ENCODE measurements around the gene CLEC2D. TPM values are rescaled to one million over a fixed set of nuclear protein-coding genes. Genes with fewer than 3 reads are reported as not detected.

CLEC2D gene, protein sequence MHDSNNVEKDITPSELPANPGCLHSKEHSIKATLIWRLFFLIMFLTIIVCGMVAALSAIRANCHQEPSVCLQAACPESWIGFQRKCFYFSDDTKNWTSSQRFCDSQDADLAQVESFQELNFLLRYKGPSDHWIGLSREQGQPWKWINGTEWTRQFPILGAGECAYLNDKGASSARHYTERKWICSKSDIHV
- 10 to 100 TPM in 2 of 8 experiments, 1 to 10 TPM in 6; 1.8 to 22.5 (median 2.8) TPM for total RNA-seq

GRCh38 chr12:9669534-9669933 is at the start of gene CLEC2D:
Gene CLEC2D, plus strand, starts transcription at chr12:9669713. Its CDS starts 22 bp downstream, at chr12:9669735.
- H3K4me1 ChIP-seq (replicated peaks in 1 of 2) = no peaks in the 10 kb centered on the region
- in situ Hi-C loops (cut with MboI; ENCODE audit: low pct_unique_long_range_greater_than_20kb in 2 of 9, low sequenced_read_pairs in 9 of 9, unreplicated experiment in 9 of 9) = no loop called here
- ATAC-seq (replicated peaks in 6 of 8) = no peak
- WGBS, 10 experiments = 67 to 94% (median 89%) methylated on average over 2 to 4 of the region's 4 CpGs; no CpG with 5 or more reads in 2 of the 10 experiments
- H3K27ac ChIP-seq = no peak within 1 kb of the TSS
- no peak within 1 kb of the TSS for H3K4me3 ChIP-seq

GRCh38 chr12:9625019-9625418 is 44.5 kb upstream of the CLEC2D start:
- peak in 1 of 8 experiments; percentile 31 for ATAC-seq (replicated peaks in 6 of 8)
- Histone ChIP-seq H3K27ac (no peak overlapping the region), H3K4me1 (replicated peaks in 1 of 2) (no peaks in the 10 kb centered on the region), H3K4me3 (no peak overlapping the region)
- 47 to 100% (median 86%) methylated on average over 1 to 3 of the region's 3 CpGs; no CpG with 5 or more reads in 2 of the 10 experiments for WGBS, 10 experiments
- in situ Hi-C loops (cut with MboI; ENCODE audit: low pct_unique_long_range_greater_than_20kb in 2 of 9, low sequenced_read_pairs in 9 of 9, unreplicated experiment in 9 of 9) = no loop called here

- no peak overlapping the region for H3K4me3 ChIP-seq
- in situ Hi-C loops (cut with MboI; ENCODE audit: low pct_unique_long_range_greater_than_20kb in 2 of 9, low sequenced_read_pairs in 9 of 9, unreplicated experiment in 9 of 9) = no loop called here
- H3K4me1 ChIP-seq (replicated peaks in 1 of 2) = no peaks in the 10 kb centered on the region
- no peak overlapping the region for H3K27ac ChIP-seq
- ATAC-seq (replicated peaks in 6 of 8) = no peak
Measured at GRCh38 chr12:9626291-9626690, 43.2 kb upstream of the CLEC2D start.

GRCh38 chr12:9626821-9627220 is 42.7 kb upstream of the CLEC2D start:
- 0 to 100% (median 88%) methylated on average over 1 to 2 of the region's 2 CpGs; no CpG with 5 or more reads in 1 of the 10 experiments for WGBS, 10 experiments
- Histone ChIP-seq H3K4me1 (replicated peaks in 1 of 2) (no peaks in the 10 kb centered on the region), H3K4me3 (no peak overlapping the region), H3K27ac (no peak overlapping the region)
- no peak for ATAC-seq (replicated peaks in 6 of 8)
- in situ Hi-C loops (cut with MboI; ENCODE audit: low pct_unique_long_range_greater_than_20kb in 2 of 9, low sequenced_read_pairs in 9 of 9, unreplicated experiment in 9 of 9) = no loop called here

GRCh38 chr12:9632766-9633165 is 36.7 kb upstream of the CLEC2D start:
- Histone ChIP-seq H3K4me1 (replicated peaks in 1 of 2) (no peaks in the 10 kb centered on the region), H3K4me3 (no peak overlapping the region), H3K27ac (no peak overlapping the region)
- 83% methylated on average over 6 of the region's 13 CpGs; no CpG with 5 or more reads in 9 of the 10 experiments for WGBS, 10 experiments
- no peak for ATAC-seq (replicated peaks in 6 of 8)
- in situ Hi-C loops (cut with MboI; ENCODE audit: low pct_unique_long_range_greater_than_20kb in 2 of 9, low sequenced_read_pairs in 9 of 9, unreplicated experiment in 9 of 9) = loop anchor here in 1 of 9 experiments (10.0 kb wide), 1 partner anchor 72 kb away; no protein-coding TSS in a partner anchor

DNA sequence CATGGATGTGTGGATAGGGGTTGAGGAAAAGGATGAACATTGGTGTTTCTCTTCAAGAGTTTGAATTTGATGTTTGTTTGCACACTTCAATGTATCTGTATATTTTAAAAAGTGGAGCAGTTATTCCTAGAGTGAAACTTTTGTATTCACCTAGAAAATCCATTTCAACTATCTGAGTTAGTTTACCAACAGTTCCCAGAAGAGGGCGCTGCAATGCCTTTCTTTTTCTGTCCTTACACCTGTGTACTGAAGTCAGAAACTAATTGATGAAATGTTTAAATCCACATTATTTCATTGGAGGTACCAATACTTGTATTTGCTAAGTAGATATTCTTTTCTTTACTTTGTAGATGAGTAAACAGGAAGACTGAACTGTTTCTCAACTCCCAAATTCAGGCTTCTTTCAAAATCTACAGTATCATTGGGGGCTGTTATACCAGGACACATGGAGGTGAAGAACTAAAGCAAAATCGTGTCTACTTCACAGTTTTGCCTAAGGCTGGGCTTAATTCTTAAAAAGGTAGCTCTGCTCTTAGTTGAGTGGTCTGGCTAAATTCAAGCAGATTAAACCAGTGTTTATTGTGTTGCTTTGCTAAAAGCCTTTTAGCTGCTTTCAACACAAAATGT is 35.2 kb upstream of the CLEC2D start:
- no peak overlapping the region for H3K27ac ChIP-seq
- in situ Hi-C loops (cut with MboI; ENCODE audit: low pct_unique_long_range_greater_than_20kb in 2 of 9, low sequenced_read_pairs in 9 of 9, unreplicated experiment in 9 of 9) = loop anchor here in 1 of 9 experiments (10.0 kb wide), 1 partner anchor 71 kb away; no protein-coding TSS in a partner anchor
- peak in 3 of 8 experiments; percentile 22 to 58 (median 47) for ATAC-seq (replicated peaks in 6 of 8)
- H3K4me3 ChIP-seq = no peak overlapping the region
- no peaks in the 10 kb centered on the region for H3K4me1 ChIP-seq (replicated peaks in 1 of 2)
- 0 to 52% (median 6%) methylated on average over 1 to 2 of the region's 2 CpGs; no CpG with 5 or more reads in 1 of the 10 experiments for WGBS, 10 experiments

DNA sequence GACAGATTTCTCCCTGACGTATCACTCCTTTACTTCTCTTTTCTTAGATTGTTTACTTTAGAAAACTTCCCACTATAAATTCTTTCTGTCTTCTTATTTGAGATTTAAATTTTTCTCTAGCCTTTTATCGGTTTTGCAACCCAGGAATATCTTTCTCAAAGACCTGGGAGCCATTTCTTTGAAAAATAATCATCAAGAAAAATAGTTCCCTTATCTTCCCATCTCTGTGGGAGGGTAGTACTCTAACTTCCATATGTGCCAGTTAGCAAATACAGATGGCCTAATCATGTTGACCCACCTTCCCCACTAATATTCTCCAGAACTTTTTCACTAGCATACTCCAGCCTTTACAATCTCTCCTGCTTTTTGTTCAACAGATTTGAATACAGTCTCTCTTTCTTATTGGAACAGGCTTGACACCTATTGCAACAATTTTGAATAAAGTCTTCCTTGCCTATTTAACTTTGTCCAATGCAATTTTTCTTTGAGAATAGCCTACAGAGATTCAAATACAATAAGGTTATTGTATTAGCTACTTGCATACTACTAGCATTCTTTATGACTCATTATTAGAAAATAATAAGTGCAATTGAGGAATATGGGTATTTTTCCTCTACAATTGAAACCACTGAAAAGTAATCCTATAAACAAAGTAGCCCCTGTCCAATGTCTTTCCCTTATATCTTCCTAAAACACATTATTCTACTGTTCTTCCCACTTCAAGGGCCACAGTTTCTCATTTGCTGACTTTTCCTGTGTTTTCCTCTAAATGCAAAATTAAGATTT is 34.4 kb upstream of the CLEC2D start:
- 0 to 86% (median 63%) methylated on average over 1 to 2 of the region's 2 CpGs for WGBS, 10 experiments
- in situ Hi-C loops (cut with MboI; ENCODE audit: low pct_unique_long_range_greater_than_20kb in 2 of 9, low sequenced_read_pairs in 9 of 9, unreplicated experiment in 9 of 9) = loop anchor here in 1 of 9 experiments (10.0 kb wide), 1 partner anchor 70 kb away; no protein-coding TSS in a partner anchor
- no peak for ATAC-seq (replicated peaks in 6 of 8)

GRCh38 chr12:9636150-9636850 is 33.2 kb upstream of the CLEC2D start:
- no peak overlapping the region for H3K4me3 ChIP-seq
- no peaks in the 10 kb centered on the region for H3K4me1 ChIP-seq (replicated peaks in 1 of 2)
- in situ Hi-C loops (cut with MboI; ENCODE audit: low pct_unique_long_range_greater_than_20kb in 2 of 9, low sequenced_read_pairs in 9 of 9, unreplicated experiment in 9 of 9) = loop anchor here in 1 of 9 experiments (10.0 kb wide), 1 partner anchor 69 kb away; no protein-coding TSS in a partner anchor
- ATAC-seq (replicated peaks in 6 of 8) = no peak
- 67 to 100% (median 86%) methylated on average over 1 to 2 of the region's 4 CpGs; no CpG with 5 or more reads in 1 of the 10 experiments for WGBS, 10 experiments
- H3K27ac ChIP-seq = no peak overlapping the region

More for the DNA sequence above, 34.4 kb upstream of the CLEC2D start:
- H3K4me3 ChIP-seq = no peak overlapping the region
- H3K4me1 ChIP-seq (replicated peaks in 1 of 2) = no peaks in the 10 kb centered on the region
- no peak overlapping the region for H3K27ac ChIP-seq

DNA sequence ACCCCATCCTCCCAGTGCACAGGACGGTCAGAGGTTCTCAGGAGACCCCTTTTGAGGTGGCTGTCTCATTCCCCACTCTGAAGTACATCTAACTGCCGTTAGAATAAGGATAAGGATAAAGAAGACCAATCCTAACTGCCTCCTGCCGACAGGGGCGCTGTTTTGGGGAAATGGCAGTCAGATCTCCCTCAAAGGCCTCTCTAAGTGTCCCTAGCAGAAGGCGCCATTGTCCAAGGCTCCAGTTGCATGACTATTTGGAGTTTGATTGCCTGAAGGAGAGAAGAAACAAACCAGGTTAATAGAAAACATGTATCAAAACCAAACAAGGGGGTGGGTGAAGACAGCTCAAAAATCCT is 32.7 kb upstream of the CLEC2D start:
- in situ Hi-C loops (cut with MboI; ENCODE audit: low pct_unique_long_range_greater_than_20kb in 2 of 9, low sequenced_read_pairs in 9 of 9, unreplicated experiment in 9 of 9) = loop anchor here in 1 of 9 experiments (10.0 kb wide), 1 partner anchor 68 kb away; no protein-coding TSS in a partner anchor
- WGBS, 10 experiments = 69 to 100% (median 88%) methylated on average over 1 to 3 of the region's 5 CpGs; no CpG with 5 or more reads in 5 of the 10 experiments
- H3K4me3 ChIP-seq = no peak overlapping the region
- H3K27ac ChIP-seq = no peak overlapping the region
- H3K4me1 ChIP-seq (replicated peaks in 1 of 2) = no peaks in the 10 kb centered on the region
- ATAC-seq (replicated peaks in 6 of 8) = no peak

DNA sequence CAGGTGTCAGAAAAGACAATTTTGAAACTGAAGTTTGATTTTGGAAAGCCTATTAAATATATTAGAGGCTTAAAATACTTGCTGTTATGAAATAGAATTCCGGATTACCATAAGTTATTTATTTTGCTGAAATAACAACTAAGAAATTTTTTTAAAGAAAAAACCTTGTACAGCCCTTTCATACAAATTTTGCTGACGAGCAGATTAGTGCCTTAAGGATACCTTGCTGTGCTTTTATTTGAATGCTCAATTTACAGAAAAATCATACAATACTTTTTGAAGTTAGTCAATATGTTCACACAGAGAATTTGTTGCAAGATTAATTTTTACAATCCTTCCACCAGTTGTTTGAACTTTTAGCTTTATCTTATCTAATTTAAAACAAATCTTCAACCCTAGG is 29.5 kb upstream of the CLEC2D start:
- ATAC-seq (replicated peaks in 6 of 8) = no peak
- in situ Hi-C loops (cut with MboI; ENCODE audit: low pct_unique_long_range_greater_than_20kb in 2 of 9, low sequenced_read_pairs in 9 of 9, unreplicated experiment in 9 of 9) = no loop called here
- WGBS, 10 experiments = 28 to 100% (median 64%) methylated on average over 1 to 2 of the region's 2 CpGs; no CpG with 5 or more reads in 1 of the 10 experiments
- H3K4me1 ChIP-seq (replicated peaks in 1 of 2) = no peaks in the 10 kb centered on the region
- no peak overlapping the region for H3K27ac ChIP-seq
- no peak overlapping the region for H3K4me3 ChIP-seq

DNA sequence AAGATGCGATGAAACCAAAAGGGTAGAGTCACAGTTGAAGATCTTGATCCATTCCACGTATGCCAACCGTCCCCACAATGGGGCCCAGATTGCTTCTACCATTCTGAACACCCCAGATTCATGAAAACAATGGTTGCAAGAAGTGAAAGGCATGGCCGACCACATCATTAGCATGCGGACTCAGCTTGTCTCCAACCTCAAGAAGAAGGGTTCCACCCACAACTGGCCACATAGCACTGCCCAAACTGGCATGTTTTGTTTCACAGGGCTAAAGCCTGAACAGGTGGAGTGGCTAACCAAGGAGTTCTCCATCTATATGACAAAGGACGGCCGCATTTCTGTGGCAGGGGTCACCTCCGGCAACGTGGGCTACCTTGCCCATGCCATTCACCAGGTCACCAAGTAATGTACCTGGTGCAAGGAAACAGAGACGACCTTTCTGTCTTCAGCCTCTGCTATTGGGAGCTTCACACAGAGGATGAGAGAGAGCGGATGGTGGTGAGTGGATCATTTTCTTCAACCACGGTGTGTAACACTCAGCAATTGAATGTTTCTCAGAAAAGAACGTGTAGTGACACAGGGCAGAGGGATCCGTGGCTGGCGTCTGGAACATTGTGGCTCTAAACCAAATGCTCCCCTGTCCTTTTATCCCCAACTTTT is 26.8 kb upstream of the CLEC2D start:
- 52 to 100% (median 87%) methylated on average over 1 to 10 of the region's 15 CpGs; no CpG with 5 or more reads in 2 of the 10 experiments for WGBS, 10 experiments
- Histone ChIP-seq H3K4me1 (replicated peaks in 1 of 2) (peaks cover 0 to 10% of the 10 kb centered on the region in 2 donors), H3K4me3 (no peak overlapping the region), H3K27ac (no peak overlapping the region)
- ATAC-seq (replicated peaks in 6 of 8) = no peak
- in situ Hi-C loops (cut with MboI; ENCODE audit: low pct_unique_long_range_greater_than_20kb in 2 of 9, low sequenced_read_pairs in 9 of 9, unreplicated experiment in 9 of 9) = no loop called here

GRCh38 chr12:9643266-9643660 is 26.2 kb upstream of the CLEC2D start:
- Histone ChIP-seq H3K27ac (no peak overlapping the region), H3K4me3 (no peak overlapping the region), H3K4me1 (replicated peaks in 1 of 2) (peaks cover 0 to 10% of the 10 kb centered on the region in 2 donors)
- ATAC-seq (replicated peaks in 6 of 8) = no peak
- in situ Hi-C loops (cut with MboI; ENCODE audit: low pct_unique_long_range_greater_than_20kb in 2 of 9, low sequenced_read_pairs in 9 of 9, unreplicated experiment in 9 of 9) = no loop called here

Measured in motor neuron (in vitro differentiated cells).